A204.1 (cell line): Measurements from ENCODE around the gene KCNMA1.
"Not testable (repeated sequence)": the region's sequence is repeated elsewhere in the genome, so short reads cannot be mapped to it uniquely, and the experiment has no call there.

Experiments
- FAIRE-seq: peaks from 2 replicates; lab custom pipeline; 2012; peaks lifted over from hg19 to GRCh38; lab: Jason Lieb, UNC

Gene KCNMA1

DNA sequence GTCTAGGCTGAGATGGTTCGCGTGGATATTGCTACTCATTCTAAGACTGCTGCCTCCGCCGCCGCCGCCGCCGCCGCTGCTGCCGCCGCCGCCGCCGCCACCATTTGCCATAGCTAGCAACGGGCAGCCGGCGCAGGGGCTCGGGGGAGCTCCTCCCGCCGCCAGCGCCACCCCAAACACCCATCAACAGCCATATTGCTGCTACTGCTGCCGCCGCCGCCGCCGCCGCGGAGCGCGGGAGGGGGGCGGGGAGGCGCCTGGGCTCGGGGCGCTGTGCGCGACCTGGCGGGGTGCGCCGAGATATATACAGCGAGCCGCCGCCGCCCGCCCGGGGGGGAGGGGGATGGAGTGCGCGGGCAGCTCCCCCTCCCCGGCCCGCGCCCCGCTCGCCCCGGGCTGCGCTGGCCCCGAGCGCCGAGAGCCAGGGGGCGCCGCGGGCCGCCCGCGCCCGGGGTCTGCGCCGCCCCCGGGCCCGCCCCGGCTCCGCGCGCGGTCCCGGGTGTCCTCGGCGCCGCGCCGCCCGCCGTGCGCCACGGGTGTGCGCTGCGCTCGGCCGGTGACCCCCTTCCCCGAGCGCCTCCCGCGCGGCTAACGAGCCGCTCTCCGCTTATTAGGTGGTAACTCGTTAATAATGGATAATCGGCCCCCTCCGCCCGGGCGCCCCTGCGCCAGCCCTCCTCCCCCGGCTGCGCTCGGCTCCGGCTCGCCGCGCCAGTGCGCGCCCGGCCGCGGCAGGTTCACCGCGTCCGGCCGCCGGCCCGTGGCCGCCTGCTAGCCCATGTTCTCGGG lies at the start of gene KCNMA1:
TSS of gene KCNMA1 (minus strand) at position 277 of the 789 bp plus-strand sequence.
- FAIRE-seq: no peak

GRCh38 chr10:77686650-77687417 lies 49.2 kb upstream of the KCNMA1 start:
- no peak for FAIRE-seq

GRCh38 chr10:77686096-77686495 lies 48.5 kb upstream of the KCNMA1 start:
- no peak for FAIRE-seq

DNA sequence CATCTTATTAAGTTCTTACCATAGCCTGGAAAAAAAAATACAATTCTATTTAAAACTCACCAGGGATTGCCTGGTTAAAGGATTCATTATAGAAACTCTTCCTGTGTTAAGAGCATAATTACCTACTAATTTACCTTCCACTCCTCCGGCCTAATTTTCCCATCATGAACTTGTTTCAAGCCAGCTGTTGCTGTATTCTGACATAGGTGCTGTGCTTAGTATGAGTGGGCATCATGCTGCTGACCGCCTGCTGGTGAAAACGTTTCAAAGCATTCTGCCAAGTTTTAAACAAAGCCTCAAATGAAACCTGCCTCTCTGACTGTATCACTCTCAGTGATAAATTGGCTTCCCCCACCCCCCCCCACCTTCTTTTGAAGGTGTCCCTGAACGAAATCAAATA lies 47.8 kb upstream of the KCNMA1 start:
- FAIRE-seq: no peak

DNA sequence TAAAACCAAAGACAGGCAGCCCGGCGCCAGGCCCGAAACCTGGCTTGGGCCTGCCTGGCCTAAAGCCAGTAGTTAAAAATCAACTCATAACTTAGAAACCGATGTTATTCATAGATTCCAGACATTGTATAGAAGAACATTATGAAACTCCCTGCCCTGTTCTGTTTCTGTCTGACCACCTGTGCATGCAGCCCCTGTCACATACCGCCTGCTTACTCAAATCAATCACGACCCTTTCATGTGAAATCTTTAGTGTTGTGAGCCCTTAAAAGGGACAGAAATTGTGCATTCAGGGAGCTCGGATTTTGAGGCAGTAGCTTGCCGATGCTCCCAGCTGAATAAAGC lies 45.5 kb upstream of the KCNMA1 start:
- FAIRE-seq: not testable (repeated sequence)

DNA sequence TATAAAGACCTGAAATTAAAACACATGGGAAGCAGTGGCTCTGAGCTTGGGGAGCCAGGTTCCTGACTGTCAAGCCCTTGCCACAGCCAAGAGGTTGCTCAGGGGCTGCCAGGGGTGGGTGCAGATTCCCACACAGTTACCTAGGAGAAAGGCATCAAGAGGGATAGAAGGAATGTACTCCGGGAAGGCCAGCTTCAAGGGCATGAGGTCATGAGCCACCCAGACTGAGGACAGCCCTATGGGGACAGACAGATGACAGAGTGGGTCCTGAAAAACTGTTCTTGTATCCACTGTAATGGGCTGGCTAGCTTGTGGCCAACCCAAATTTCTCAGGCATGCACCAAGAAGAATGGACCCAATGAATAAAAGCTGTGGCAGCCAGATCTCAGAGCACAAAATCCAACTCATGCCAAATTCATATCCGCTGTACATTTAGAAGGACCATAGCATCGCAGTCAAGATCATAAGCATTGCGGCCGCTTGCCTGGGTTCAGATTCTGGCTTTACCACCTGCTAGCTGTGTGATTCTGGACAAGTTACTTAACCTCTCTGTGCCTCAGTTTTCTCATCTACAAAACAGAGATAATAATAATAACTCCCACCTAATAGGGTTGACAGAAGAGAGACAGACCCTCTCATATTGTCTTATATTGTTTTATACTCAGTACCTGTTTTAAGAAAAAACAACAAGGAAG lies 44.9 kb upstream of the KCNMA1 start:
- no peak for FAIRE-seq

DNA sequence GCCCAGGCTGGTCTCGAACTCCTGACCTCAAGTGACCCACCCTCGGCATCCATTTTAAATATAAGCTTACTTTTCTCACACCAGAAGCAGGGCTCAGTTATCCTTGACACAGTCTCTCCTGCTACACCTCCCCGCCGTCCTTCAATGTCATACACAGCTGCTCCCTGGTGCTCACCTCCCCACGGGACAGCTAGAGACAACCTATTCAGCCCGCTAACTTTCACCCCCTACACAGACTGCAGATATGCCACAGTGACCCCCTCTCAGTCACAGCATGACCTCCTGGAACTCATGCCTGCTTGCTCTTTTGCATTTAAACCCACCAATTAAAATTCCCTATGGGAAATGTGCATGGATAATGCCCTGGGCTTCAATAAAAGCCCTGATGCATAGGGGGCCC lies 44.2 kb upstream of the KCNMA1 start:
- no peak for FAIRE-seq

DNA sequence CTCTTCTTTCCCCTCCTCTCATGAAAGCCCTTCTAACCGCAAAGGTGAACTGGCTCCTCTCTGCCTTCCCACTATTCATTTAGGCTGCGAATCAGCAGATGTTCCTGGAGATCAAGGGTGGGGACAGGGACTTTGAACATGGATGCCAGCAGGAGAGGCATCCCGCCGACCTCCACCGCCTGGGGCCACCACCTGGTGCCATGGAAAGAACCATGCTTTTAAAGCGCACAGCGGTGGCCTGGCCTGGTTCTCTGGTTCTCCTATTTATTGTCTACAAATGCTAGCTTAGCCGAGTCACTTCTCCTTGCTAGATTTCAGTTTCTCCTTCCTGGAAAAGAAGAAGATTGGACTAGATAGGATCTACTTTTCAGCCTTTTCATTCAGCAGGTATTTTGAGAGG lies 43.2 kb upstream of the KCNMA1 start:
- FAIRE-seq: no peak

DNA sequence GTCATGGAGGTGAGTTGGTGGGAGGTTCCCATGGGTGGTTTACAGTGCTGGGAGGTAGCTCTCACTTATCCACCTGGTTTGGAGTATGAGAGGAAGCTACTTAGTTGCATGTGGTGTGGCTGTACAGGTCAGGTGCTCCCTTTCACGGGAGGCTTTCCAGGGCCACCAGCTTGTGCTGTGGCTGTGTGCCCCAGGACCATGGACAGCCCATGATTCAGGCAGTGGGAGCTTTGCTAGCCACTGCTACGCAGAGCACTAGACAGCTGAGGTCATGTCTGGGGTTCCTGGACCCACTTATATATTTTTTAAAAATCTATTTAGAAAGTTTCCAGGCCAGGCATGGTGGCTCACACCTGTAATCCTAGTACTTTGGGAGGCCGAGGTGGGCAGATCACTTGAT lies 42.5 kb upstream of the KCNMA1 start:
- FAIRE-seq: no peak

DNA sequence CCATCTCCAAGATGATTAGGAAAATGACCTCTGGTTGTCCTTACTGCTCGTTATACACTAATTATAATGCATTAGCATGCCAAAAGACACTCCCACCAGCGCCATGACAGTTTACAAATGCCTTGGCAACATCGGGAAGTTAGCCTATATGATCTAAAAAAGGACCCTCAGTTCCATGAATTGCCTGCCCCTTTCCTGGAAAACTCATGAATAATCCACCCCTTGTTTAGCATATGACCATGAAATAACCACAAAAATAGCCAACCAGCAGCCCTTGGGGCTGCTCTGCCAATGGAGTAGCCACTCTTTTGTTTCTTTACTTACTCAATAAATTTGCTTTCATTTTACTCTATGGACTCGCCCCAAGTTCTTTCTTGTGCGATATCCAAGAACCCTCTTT lies 41.6 kb upstream of the KCNMA1 start:
- FAIRE-seq: no peak

DNA sequence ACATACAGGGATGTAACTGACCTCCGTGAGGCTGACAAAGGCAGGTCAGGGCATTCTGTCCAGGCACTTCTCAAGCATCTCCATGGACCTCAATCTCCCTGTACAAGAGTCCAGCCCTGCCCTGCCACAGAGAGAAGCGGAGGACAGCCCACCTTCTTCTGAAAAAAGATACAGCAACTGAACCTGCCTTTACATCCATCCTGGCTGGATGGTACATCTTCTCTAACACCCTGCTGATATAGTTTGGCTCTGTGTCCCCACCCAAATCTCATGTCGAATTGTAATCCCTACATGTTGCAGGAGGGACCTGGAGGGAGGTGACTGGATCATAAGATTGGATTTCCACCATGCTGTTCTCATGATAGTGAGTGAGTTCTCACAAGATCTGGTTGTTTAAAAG lies 40.5 kb upstream of the KCNMA1 start:
- no peak for FAIRE-seq

DNA sequence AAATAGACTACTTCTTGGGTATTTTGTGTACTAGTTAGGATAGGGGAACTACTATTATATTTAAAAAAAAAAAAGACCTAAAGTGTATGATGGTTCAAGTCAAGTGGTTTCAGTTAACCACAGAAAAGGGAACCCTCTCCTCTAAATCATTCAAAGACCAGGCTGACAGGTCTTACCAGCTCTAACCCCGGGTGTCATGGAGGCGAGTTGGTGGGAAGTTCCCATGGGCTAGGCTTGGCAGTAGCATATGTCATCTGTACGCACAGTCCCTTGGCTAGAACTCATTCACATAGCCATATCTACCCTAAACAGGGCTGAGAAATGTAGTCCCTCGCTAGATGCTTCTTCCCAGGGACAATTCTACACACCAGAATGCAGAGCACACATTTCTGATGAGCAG lies 37.7 kb upstream of the KCNMA1 start:
- no peak for FAIRE-seq

GRCh38 chr10:77673515-77674140 lies 36.0 kb upstream of the KCNMA1 start:
- FAIRE-seq: no peak

- no peak for FAIRE-seq
Observed at GRCh38 chr10:77673101-77673500, 35.5 kb upstream of the KCNMA1 start.

DNA sequence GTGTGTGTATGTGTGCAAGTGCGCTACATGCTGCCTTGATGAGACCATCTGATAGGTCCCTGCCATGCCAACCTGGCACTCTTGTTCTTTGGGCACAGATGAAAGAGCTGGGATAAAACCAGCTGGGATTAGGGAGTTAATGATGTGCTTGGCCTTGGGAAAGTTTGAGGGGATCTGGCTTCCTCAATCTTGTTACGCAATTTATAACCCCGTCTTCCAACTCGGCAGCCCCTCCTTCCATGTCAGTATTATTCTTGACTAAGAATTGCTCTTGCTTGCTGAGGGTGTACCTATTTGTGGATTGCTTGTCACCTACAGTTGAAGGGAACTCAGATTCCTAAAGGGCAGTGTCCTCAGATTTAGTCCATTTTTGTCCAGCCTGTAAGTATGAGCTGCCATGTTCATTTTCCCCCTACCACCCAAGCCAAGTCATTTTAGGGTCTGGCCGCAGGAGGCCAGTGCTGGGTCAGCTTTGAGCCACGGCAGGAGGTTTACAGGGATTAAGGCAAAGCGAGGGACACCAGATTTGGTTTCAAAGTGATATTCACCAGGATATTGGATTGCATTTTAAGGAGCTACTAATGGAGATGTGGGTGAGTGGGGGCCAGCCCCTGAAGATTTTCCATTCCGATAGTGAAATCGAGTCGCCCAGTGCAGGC lies 34.1 kb upstream of the KCNMA1 start:
- no peak for FAIRE-seq

DNA sequence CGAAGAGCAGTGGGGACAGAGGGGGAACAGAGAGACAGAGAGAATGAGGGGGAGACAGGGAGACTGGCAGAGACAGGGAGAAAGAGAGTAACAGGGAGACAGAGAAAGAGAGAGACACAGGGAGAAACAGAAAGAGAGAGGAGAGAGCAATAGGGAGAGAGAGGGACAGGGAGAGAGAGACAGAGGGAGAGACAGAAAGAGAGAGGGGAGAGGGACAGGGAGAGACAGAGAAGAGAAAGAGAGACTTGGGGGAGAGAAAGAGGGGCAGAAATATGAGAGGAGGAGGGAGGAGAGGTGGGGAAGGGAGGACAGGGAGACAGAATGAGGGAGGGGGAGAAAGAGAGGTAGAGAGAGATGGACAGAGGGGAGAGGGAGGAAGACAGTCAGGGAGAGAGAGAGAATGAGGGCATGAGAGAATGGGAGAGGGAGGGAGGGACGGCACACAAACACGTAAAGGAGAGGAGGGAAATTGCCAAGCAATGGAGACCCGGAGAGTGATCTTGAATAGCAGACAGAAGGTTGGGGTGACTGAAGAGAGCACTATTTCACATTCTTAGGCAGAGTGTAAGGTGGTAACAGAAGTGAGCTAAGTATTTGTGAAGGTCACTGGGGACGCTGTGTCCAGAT lies 33.3 kb upstream of the KCNMA1 start:
- FAIRE-seq: no peak

DNA sequence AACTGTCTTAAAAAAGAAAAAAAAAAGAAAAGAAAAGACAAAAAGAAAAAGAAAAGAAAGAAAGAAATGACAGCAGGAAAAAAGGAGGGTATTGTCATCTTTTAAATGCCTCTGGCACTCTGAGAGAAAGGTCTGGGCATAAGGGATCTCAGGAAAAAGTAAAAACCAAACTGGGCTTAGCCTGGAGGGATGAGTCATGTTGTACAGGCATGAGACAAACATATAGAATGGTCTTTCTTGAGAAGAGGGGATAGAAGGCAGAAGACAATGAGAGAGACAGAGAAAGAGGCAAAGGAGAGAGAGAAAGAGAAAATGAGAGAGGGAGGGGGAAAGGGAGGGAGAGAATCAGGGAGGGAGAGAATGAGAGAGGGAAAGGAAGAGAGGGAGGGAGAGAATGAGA lies 32.3 kb upstream of the KCNMA1 start:
- no peak for FAIRE-seq

GRCh38 chr10:77667426-77668324 lies 30.1 kb upstream of the KCNMA1 start:
- FAIRE-seq: no peak

- FAIRE-seq: no peak
Observed at GRCh38 chr10:77666821-77667220, 29.2 kb upstream of the KCNMA1 start.

DNA sequence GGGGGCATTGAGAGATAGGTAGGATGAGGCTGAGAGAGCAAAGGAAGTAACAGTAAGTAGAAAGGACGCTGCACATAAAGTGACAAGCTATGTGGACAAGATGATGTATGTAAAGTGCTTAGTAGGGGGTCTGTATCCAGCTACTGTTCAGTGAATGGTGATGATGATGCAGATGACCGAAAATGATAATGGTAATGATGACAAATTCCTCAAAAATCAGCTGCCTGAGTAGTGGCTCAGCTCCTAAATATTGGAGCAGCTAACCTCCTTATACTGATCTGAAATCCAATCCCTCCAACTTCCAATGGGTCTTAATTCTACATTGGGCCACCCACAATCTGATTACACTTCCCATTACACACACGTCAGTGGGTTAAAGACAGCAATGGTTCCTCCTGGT lies 27.1 kb upstream of the KCNMA1 start:
- no peak for FAIRE-seq

GRCh38 chr10:77664008-77664407 lies 26.4 kb upstream of the KCNMA1 start:
- FAIRE-seq: no peak
